ENCODE results near the gene KLK14. TPM values are rescaled to one million over a fixed set of nuclear protein-coding genes. Genes with fewer than 3 reads are reported as not detected.

KLK14 gene
- total RNA-seq, 1 experiment from 2014 or later, result 0.76 TPM

DNA sequence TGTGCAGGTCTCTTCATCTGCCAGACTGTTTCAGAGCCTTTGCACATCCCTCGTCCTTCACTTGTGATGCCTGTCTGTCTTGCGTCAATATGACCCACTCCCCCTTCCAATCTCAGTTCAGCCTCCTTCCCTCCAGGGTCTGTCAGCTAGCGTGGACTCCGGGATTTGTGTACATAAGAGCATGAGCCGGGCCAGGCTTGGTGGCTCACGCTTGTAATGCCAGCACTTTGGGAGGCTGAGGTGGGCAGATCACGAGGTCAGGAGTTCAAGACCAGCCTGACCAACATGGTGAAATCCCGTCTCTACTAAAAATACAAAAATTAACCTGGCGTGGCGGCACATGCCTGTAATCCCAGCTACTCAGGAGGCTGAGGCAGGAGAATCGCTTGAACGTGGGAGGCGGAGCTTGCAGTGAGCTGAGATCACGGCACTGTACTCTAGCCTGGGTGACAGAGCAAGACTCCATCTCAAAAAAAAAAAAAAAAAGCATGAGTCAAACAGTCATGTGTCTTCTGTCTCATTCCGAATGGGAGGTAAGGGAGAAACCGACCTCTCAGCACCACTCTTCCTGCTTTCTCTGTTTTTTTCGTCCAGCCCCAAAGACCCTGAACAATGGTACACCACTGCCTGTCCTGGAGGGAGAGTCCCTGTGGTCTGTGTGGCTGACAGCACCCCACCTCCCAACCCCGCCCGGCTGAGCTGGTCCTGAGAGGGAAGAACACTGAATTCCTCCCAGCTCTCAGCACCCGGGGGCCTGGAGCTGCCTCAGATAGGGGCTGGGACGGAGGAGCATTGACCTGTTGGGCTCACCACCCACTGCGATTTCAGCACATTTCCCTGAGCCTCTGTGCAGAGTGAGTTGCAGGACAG, 39.7 kb upstream of the KLK14 start:
- Histone ChIP-seq H3K4me2 (ENCODE audit: low read length) (no peak overlapping the region), H3K4me1 (ENCODE audit: control insufficient read depth in 1 of 2, insufficient read depth in 2 of 2, low read length in 2 of 2) (peaks cover 0 to 8% of the 10 kb centered on the region in 2 experiments; a peak in 1 of 4 replicates), H2AFZ (ENCODE audit: low read depth, low read length, poor library complexity, severe bottlenecking) (no peak overlapping the region), H3K9ac (ENCODE audit: low read length) (no peak overlapping the region), H3K36me3 (ENCODE audit: control insufficient read depth in 1 of 2, insufficient read depth in 2 of 2, low read length in 2 of 2) (no peaks in the 10 kb centered on the region), H3K9me2 (ENCODE audit: insufficient read depth) (no peaks in the 10 kb centered on the region), H3K27me3 (ENCODE audit: insufficient read depth, low read length) (0 out of 2 replicates have a peak, but pooled peaks cover 4% of the 10 kb centered on the region), H4K20me1 (ENCODE audit: insufficient read depth) (no peaks in the 10 kb centered on the region), H3K4me3 (replicated peaks in 1 of 2; ENCODE audit: low read depth in 1 of 2, low read length in 2 of 2) (no peak overlapping the region), H3K79me2 (ENCODE audit: insufficient read depth, low read length) (no peaks in the 10 kb centered on the region), H3K9me3 (ENCODE audit: control insufficient read depth in 1 of 2, insufficient read depth in 1 of 2, low read depth in 1 of 2, low read length in 2 of 2) (no peaks in the 10 kb centered on the region), H3K27ac (ENCODE audit: low read depth, low read length) (no peak overlapping the region)
- no peak for DNase-seq (ENCODE audit: low read depth, low spot score)
- TF ChIP-seq REST (IDR thresholded peaks at IDR 0.05; ENCODE audit: low read depth) (no peak), POLR2AphosphoS5 (IDR thresholded peaks at IDR 0.05; ENCODE audit: low read depth, low read length) (no peak), TCF7L2 (IDR thresholded peaks at IDR 0.05; ENCODE audit: borderline replicate concordance, extremely low read depth, insufficient read depth, insufficient read length) (no peak), EZH2phosphoT487 (IDR thresholded peaks at IDR 0.05; ENCODE audit: borderline replicate concordance) (no peak), YY1 (IDR thresholded peaks at IDR 0.05; ENCODE audit: extremely low read depth, insufficient replicate concordance, low read depth, low read length) (no peak), ZFX (IDR thresholded peaks at IDR 0.05) (no peak), SP1 (IDR thresholded peaks at IDR 0.05; ENCODE audit: low read depth) (no peak), SIN3A (IDR thresholded peaks at IDR 0.05; ENCODE audit: low read depth) (no peak), ZBTB33 (IDR thresholded peaks at IDR 0.05; ENCODE audit: extremely low read depth, insufficient replicate concordance, low read length) (no peak), RAD21 (IDR thresholded peaks at IDR 0.05; ENCODE audit: low read depth) (no peak), FOSL1 (IDR thresholded peaks at IDR 0.05; ENCODE audit: low read depth) (no peak), ELF1 (IDR thresholded peaks at IDR 0.05; ENCODE audit: borderline replicate concordance, low read depth) (no peak), CEBPB (IDR thresholded peaks at IDR 0.05; ENCODE audit: low read depth) (no peak), SRF (IDR thresholded peaks at IDR 0.05; ENCODE audit: low read depth) (no peak)
- TF ChIP-seq, protein P1, sequence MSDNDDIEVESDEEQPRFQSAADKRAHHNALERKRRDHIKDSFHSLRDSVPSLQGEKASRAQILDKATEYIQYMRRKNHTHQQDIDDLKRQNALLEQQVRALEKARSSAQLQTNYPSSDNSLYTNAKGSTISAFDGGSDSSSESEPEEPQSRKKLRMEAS (IDR thresholded peaks at IDR 0.05), result no peak
- TF ChIP-seq, protein P2, sequence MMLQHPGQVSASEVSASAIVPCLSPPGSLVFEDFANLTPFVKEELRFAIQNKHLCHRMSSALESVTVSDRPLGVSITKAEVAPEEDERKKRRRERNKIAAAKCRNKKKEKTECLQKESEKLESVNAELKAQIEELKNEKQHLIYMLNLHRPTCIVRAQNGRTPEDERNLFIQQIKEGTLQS (IDR thresholded peaks at IDR 0.05), result no peak
- TF ChIP-seq, protein P3, sequence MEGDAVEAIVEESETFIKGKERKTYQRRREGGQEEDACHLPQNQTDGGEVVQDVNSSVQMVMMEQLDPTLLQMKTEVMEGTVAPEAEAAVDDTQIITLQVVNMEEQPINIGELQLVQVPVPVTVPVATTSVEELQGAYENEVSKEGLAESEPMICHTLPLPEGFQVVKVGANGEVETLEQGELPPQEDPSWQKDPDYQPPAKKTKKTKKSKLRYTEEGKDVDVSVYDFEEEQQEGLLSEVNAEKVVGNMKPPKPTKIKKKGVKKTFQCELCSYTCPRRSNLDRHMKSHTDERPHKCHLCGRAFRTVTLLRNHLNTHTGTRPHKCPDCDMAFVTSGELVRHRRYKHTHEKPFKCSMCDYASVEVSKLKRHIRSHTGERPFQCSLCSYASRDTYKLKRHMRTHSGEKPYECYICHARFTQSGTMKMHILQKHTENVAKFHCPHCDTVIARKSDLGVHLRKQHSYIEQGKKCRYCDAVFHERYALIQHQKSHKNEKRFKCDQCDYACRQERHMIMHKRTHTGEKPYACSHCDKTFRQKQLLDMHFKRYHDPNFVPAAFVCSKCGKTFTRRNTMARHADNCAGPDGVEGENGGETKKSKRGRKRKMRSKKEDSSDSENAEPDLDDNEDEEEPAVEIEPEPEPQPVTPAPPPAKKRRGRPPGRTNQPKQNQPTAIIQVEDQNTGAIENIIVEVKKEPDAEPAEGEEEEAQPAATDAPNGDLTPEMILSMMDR (IDR thresholded peaks at IDR 0.05 in 2 of 3, conservative IDR thresholded peaks at IDR 0.05 in 1 of 3; ENCODE audit: borderline replicate concordance in 1 of 3, insufficient read depth in 1 of 3, low read depth in 2 of 3, low read length in 2 of 3), result no peak
- ChIA-PET RAD21 (ENCODE audit: low non-redundant PET in 1 of 2, low total read pairs in 2 of 2, uncharacterized antibody in 2 of 2, unreplicated experiment in 2 of 2) (no interaction called here), CTCF (no interaction called here), POLR2A (no interaction called here)
- no TSS peak for BruUV-seq (replicated peaks)
- intact Hi-C loops (cut with micrococcal nuclease), result no loop called here
- no peak for ATAC-seq

Measured in HCT116 (cell line).